ENCODE data around the gene NUP205.

- TF ChIP-seq EZH2phosphoT487 (IDR thresholded peaks at IDR 0.05; ENCODE audit: low read depth, severe bottlenecking, unreplicated experiment) (no peak), CTCF (IDR thresholded peaks at IDR 0.05; ENCODE audit: poor library complexity) (no peak)
These were observed 132.8 kb downstream of the NUP205 start for GRCh38 chr7:135690566-135690965.

Data from hepatocyte (in vitro differentiated cells).